SK-N-SH (cell line): ENCODE results near the gene ALDH7A1.
"Not testable (repeated sequence)": the region's sequence is repeated elsewhere in the genome, so short reads cannot be mapped to it uniquely, and the experiment has no call there.

ENCODE experiments used
- EP300 ChIP-seq, 2 experiments: IDR thresholded peaks; 2 replicates each; pipeline versions ENCODE4 v1.4.0 to v1.6.1; 2012; ENCODE audit warnings: borderline replicate concordance in 1 of 2, low read depth in 1 of 2, low read length in 1 of 2
- EZH2phosphoT487 ChIP-seq: fragments of 200-600 bp; sonication (generic); IDR thresholded peaks from 2 replicates; pipeline ENCODE4 v1.6.1; 2017; ENCODE audit warnings: low read depth, mixed run types, mild to moderate bottlenecking, antibody characterized with exemption, moderate library complexity, borderline replicate concordance
- FOSL2 ChIP-seq: IDR thresholded peaks from 2 replicates; pipeline ENCODE4 v1.4.0; 2012; ENCODE audit warnings: low read depth, mild to moderate bottlenecking, moderate library complexity, borderline replicate concordance
- IRF3 ChIP-seq: fragments of 150-350 bp; IDR thresholded peaks from 2 replicates; pipeline ENCODE4 v1.6.1; 2016; ENCODE audit warnings: mild to moderate bottlenecking, low read depth, low read length
- JUND ChIP-seq: IDR thresholded peaks from 2 replicates; pipeline ENCODE4 v1.4.0; 2012
- NRF1 ChIP-seq: IDR thresholded peaks from 2 replicates; pipeline ENCODE4 v1.6.1; 2012; ENCODE audit warnings: low read depth, mild to moderate bottlenecking, low read length
- PBX3 ChIP-seq: IDR thresholded peaks from 2 replicates; pipeline ENCODE4; 2012
- POLR2AphosphoS5 ChIP-seq: IDR thresholded peaks from 2 replicates; pipeline ENCODE4 v1.6.1; 2012; ENCODE audit warnings: low read depth, low read length
- REST ChIP-seq: IDR thresholded peaks from 2 replicates; pipeline ENCODE4 v1.6.1; 2012; ENCODE audit warnings: mild to moderate bottlenecking, low read depth, low read length, moderate library complexity
- SIN3A ChIP-seq: IDR thresholded peaks from 2 replicates; pipeline ENCODE4 v1.6.1; 2012; ENCODE audit warnings: low read depth, mild to moderate bottlenecking, low read length, moderate library complexity, borderline replicate concordance
- YY1 ChIP-seq: IDR thresholded peaks from 2 replicates; pipeline ENCODE4 v1.4.0; 2012; ENCODE audit warnings: low read depth, mild to moderate bottlenecking
- TF ChIP-seq, protein P1 (sequence below): fragments of 200-600 bp; sonication (generic); IDR thresholded peaks from 2 replicates; pipeline ENCODE4 v1.6.1; 2017; ENCODE audit warnings: antibody characterized with exemption, mild to moderate bottlenecking, moderate library complexity

DNA sequence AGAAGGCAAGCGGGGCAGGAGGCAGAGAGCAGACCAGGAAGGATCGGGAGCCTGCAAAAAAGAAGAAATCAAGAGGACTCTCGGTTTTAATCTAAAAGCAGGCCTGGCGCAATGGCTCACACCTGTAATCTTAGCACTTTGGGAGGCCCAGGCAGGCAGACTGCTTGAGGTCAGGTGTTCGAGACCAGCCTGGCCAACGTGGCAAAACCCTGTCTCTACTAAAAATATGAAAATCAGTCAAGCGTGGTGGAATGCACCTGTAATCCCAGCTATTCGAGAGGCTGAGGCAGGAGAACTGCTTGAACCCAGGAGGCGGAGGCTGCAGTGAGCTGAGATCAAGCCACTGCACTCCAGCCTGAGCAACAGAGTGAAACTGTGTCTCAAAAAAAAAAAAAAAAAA, 39.9 kb downstream of the ALDH7A1 start:
- not testable (repeated sequence) for TF ChIP-seq POLR2AphosphoS5; PBX3; REST; EZH2phosphoT487; YY1; FOSL2; JUND; EP300 (IDR thresholded peaks at IDR 0.05; ENCODE audit: borderline replicate concordance in 1 of 2, low read depth in 1 of 2, low read length in 1 of 2); SIN3A; IRF3; NRF1
- TF ChIP-seq, protein P1, sequence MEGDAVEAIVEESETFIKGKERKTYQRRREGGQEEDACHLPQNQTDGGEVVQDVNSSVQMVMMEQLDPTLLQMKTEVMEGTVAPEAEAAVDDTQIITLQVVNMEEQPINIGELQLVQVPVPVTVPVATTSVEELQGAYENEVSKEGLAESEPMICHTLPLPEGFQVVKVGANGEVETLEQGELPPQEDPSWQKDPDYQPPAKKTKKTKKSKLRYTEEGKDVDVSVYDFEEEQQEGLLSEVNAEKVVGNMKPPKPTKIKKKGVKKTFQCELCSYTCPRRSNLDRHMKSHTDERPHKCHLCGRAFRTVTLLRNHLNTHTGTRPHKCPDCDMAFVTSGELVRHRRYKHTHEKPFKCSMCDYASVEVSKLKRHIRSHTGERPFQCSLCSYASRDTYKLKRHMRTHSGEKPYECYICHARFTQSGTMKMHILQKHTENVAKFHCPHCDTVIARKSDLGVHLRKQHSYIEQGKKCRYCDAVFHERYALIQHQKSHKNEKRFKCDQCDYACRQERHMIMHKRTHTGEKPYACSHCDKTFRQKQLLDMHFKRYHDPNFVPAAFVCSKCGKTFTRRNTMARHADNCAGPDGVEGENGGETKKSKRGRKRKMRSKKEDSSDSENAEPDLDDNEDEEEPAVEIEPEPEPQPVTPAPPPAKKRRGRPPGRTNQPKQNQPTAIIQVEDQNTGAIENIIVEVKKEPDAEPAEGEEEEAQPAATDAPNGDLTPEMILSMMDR: not testable (repeated sequence)
